Sciatic nerve (tissue), 2 donors: ENCODE results near the gene TLE7. TPM values are rescaled to one million over a fixed set of nuclear protein-coding genes. Genes with fewer than 3 reads are reported as not detected.

Experiments
- ATAC-seq: fragments of 200-7000 bp; cut with Tn5 transposase; one replicate; pipeline ENCODE4 v1.9.1; 2020; ENCODE audit warnings: mild to moderate bottlenecking, moderate library complexity
- DNase-seq: peaks from one replicate; pipeline ENCODE4 v3.0.0-alpha.2; 2020; ENCODE audit warnings: low spot score
- intact Hi-C: fragments of 100-400 bp; cut with DNase I; formaldehyde crosslinking; loops from one replicate; pipeline ENCODE4 v1.14.2; 2022
- total RNA-seq: library from RNA; stranded (reverse); fragmentation: NEBNext Ultra II Directional; extraction: Animal tissue kit (Norgen Biotek cat#: 25700); gene quantifications from one replicate; pipeline ENCODE4 v1.2.1, GENCODE V29; 2021
- donor health status: DM: no; HTN: no; CAD: no.
- donor health status: DM: no; HTN: no; CAD: no.

TLE7 gene
- total RNA-seq, 1 donor from 2014 or later: not detected

DNA sequence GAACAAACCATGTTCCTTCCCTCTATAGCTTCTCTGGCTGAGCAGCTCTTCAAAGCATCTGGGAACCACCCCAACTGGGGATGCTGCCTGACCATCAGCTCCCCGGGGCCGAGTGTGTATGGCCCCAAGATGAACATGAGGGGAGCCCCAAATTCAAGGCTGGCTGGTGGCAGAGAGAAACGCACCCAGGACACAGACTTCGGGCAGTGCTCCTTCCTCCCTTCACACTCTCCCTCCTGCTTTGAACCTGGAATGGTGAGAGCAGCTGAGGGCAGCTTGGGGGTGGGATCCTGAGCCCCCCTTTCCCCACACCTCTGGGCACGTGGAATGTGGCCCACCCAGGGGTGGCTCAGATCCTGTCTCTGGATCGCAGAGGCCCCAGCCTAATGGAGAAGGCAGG, 17.2 kb downstream of the TLE7 start:
- DNase-seq (no peak), ATAC-seq (no peak)
- intact Hi-C loops: no loop called here

DNA sequence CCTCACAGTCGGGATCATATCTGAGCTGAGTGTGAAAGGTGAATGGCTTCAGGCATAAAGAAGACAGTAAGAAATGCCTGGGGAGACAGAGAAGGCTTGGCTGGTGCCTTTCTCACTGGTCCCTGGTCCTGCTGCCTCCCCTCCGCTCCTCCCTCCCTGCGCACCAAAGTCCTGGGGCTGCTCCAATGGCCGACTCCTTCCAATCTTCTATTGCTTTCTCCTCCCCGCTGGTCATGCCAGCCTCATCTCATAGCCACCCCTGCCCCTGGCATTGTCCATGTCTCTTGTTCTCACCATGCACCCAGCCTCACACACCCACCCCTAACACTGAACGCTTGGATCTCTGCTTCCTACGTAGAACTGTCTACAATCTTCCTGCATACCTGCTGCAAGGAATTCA, 18.0 kb downstream of the TLE7 start:
- intact Hi-C loops: no loop called here
- DNase-seq: no peak
- ATAC-seq: no peak

DNA sequence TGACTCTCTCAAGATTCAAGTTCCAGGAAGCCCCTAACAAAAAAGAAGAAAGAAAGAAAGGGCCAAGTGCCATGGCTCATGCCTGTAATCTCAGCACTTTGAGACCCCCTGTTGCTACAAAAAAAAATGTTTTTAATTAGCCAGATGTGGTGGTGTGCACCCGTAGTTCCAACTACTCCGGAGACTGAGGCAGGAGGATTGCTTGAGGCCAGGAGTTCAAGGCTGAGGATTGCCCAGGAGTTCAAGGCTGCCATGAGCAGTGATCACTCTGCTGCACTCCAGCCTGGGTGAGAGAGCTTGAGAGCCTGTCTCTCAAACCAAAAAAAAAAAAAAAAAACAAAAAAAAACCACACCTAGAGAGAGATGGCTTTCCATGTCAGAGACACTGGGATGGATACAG, 18.8 kb downstream of the TLE7 start:
- no peak for ATAC-seq
- DNase-seq: no peak
- intact Hi-C loops: no loop called here

DNA sequence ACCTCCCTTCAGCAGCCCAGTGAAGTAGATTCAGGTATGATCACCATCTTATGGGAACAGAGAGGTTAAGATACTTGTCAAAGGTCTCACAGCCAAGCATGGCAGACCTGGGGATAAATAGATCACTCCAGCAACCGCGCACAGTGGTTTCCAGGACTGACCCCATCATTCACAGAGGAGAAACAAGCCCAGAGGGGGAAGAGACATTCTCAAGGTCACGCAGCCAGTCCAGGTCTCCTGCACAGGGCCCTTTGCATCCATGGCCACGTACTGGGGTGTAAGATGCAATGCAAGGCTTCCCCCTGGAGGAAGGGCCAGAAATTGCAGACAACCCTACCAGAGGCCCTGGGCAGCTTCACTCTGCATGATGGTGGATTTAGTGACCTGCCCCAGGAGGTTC, 19.9 kb downstream of the TLE7 start:
- DNase-seq (no peak), ATAC-seq (no peak)
- intact Hi-C loops: no loop called here

DNA sequence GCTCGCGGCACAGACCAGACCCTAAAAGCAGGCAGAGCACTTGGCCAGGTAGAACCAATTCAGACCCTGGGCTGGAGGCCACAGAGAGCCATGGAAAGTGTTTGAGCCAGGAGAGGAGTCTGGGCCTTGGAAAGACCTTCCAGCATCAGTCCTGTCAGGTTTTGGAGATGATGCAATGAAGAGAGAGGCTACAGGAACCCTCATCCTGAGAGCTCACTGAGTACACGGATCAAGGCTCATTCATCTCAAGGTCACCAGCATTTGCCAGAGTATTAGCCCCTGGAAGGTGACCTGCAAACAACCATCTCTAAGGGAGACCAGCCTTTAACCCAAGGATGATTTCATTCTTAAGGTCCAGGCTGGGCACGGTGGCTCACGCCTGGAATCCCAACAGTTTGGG, 27.8 kb downstream of the TLE7 start:
- no peak for ATAC-seq
- intact Hi-C loops: no loop called here
- DNase-seq: no peak

DNA sequence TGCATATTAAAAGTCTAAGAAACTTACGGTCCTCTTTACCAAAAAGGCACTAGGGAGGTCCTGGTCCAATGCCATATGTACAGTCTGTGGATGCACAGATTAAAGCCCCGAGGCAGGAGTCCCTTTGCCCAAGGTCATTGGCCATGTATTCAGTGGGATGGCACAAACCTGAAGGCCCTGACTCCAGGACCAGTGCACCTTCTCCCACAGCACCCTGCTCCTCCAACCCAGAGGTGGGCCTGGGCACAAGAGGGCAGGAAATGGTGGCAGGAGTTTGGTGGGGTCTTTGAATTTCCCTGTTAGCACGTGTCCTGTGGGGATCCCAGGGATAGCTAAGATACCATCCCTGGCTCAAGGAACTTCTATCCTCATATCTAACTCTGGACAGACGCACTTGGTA, 28.5 kb downstream of the TLE7 start:
- ATAC-seq (no peak), DNase-seq (no peak)
- intact Hi-C loops: loop anchor here (2.0 kb wide), 1 partner anchor 79 kb away; no protein-coding TSS in a partner anchor

DNA sequence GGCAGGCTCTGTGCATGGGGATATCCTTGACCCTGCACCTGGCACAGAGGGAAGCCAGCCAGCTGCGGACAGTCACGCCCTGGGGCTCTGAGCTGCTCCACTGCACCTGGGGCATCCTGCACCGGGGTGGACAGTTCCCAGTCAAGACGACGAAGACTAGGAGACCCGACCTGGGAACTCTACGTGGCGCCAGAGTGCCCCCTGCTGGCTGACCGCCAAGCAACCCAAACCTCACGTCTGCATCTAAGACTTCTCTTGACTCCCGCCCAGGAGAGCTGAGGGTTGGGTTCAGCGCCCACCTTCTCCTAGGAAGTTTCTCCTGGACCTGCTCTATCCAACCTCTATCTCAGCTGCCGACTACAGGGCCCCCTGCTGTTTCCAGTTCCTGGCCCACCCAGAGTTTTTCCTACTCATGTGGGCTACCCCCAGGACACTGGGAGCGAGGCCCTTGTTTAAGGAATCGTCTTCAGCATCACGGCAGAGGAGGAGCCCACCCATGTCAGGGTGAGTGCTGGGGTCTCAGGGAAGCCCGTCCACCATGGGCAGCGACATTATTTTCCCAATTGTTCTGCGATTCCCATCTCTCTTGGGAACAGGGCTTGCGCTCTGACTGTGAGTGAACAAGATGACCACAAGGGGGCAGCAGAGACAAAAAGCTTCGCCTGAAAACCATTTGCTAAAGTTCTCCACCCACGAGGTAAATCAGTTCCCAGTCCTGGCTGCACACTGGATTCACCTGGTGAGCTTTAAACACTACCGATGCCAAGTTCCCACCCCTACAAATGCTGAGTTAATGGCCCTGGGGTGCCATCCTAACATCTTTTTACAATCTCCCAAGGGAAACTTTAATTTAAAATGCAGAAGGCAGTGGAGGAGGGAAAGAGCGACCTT, 29.3 kb downstream of the TLE7 start:
- intact Hi-C loops: loop anchor here (2.0 kb wide), 1 partner anchor 80 kb away; no protein-coding TSS in a partner anchor
- DNase-seq (peak; percentile 77), ATAC-seq (peak; percentile 73)

DNA sequence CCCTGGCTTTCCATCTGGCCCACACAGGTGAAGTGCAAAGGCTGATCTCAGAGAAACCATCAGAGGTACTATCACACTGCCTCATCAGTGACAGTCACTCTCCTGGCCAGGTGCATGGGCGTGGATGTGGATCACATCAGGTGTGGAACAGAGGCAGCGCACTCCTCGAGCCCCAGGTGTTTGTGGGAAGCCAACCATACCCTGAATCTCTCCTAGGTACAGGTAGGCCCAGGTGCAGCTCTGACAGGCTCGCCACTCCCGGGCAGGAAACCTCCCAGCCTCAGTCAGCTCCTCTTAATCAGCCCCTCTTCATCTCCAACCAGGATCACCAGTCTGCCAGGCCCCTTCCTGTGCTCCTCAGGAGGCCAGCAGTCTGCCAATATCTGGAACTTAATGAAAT, 31.7 kb downstream of the TLE7 start:
- intact Hi-C loops: no loop called here
- ATAC-seq: no peak
- DNase-seq: no peak

DNA sequence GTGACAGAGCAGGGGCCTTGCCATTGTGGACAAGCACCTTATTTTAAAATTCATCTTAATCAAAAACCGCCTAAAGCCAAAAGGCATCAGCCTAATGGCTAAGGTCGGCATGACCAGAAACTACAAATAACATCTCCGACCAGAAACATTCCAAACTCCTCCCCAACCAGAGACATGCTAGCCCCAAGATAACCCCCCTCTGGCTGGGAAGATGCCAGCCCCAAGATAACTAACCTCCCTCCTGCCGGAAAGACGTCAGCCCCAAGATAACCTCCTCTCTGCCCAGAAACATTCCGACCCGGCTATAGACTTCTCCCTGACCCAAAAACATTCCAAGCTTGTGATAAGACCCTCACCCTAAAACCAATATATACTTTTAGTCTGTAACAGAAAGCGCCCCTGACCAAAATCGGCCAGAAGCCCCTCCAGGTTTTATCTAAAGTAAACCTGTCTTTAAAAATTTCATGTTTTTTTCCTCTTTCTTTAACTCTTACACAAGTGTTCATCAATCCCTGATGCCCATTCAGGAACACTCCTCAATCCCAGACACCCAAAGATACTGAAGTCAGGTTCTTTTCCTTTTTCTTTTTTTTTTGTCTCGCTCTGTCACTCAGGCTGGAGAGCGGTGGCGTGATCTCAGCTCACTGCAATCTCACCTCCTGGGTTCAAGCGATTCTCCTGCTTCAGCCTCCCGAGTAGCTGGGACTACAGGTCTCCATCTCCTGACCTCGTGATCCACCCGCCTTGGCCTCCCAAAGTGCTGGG, 32.7 kb downstream of the TLE7 start:
- intact Hi-C loops: no loop called here
- ATAC-seq: no peak
- no peak for DNase-seq

DNA sequence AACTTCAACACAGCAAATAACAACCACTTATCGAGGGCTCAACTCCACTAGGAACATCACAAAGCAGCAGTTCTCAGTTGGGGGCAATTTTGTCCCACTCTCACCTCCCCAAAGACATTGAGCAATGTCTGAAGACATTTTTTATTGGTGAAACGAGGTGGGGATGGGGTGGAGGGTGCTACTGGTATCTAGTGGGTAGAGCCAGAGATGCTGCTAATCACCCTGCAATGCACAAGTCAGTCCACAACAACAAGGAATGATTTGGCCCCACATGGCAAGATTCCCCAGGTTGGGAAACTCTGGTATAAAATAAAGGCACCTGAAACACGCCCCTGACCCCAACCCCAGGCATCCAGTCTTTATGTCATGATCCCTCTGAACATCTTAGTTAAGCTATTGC, 33.3 kb downstream of the TLE7 start:
- intact Hi-C loops: no loop called here
- DNase-seq (no peak), ATAC-seq (no peak)

DNA sequence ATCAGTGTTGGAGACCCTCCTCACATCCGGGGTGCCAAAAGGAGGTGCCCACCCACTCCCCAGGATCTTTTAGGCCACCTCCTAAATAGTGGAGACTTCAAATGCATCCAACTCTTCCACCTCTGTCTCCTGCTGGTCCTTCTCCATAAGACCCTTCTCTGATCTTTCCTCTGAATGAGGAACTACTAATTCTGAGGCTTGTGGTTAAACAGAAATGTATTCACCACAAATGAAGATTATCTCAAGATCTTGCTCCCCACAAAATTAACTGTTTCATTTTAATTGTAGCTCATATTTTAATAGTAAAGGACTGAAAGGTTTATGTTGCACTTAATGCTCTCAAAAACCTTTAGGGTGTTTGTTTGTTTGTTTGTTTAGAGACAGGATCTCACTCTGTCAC, 34.1 kb downstream of the TLE7 start:
- DNase-seq: no peak

DNA sequence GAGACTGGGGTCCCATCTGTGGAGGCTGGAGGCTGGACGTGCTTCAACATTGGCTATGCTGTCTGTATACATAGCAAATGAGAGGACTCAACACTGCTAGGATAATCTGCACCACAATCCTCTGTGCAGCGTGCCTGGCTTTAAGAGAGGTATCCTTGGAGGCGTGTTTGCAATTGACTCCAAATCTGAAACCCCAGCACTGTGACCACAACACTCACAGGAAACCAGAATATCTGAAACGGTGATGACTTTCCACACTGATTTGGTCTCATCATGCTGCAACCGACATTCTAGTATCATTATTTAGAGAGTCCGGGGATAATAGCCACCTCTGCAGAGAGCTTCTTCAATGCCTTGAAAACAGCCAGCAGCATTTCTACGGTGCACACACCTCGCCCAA, 35.1 kb downstream of the TLE7 start:
- ATAC-seq (no peak), DNase-seq (no peak)
- intact Hi-C loops: no loop called here

More for the DNA sequence above, 34.1 kb downstream of the TLE7 start:
- ATAC-seq: no peak
- intact Hi-C loops: no loop called here

DNA sequence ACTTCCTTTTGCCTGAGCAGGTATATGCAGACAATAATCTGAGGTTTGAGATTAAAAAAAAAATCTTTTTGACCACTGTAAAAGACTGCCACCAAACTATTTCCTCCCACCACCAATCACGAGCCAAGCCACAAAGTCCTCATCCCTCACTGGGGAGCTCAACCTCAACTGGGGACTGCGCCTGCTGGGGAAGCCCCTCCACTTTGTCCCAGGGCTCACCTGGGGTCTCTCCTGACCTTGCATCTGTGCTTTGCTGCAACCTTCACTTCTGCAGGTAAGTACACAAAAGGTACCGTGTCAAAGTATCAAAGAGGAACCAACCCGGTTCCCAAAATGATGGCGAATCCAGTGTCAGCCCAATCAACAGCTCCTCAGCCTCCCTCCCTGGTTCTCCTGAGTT, 35.5 kb downstream of the TLE7 start:
- intact Hi-C loops: no loop called here
- no peak for ATAC-seq
- DNase-seq: no peak

DNA sequence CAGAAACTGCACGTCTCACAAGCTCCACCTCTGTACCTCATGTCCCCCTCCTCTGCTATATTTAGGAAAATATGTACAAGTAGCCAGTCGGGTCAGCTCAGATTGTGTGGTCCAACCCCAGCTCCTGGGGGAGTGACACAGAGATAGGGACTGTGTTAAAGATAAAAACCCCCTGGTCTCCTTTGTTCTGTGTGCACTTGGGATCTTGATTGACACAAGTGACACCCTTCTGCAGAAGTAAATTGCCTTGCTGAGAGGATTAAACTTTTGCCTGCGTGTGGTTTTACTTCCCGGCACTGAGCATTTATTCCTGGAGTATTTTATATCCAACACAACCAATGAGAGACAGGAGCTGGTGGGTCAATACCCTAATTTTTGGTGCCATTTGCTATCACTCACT, 37.5 kb downstream of the TLE7 start:
- DNase-seq (no peak), ATAC-seq (no peak)
- intact Hi-C loops: no loop called here

DNA sequence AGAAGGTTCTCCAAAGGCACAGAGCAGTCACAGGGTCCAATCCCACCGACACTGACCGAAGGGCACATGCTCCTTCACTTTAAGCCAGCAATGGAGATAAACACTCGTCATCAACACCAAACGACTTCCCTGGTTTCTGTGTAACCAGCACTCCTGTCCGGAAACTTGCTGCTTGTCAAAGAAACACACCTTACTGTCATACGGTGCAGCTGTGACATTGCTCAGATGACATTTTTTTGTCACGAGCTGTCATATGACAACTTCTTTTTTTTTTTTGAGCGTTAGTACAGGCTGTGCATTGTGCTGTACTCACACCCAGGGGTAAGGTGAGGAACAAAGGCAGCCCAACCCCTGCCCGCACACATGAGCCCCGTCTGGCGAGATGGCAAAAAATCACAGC, 39.2 kb downstream of the TLE7 start:
- no peak for ATAC-seq
- intact Hi-C loops: no loop called here
- DNase-seq: no peak

DNA sequence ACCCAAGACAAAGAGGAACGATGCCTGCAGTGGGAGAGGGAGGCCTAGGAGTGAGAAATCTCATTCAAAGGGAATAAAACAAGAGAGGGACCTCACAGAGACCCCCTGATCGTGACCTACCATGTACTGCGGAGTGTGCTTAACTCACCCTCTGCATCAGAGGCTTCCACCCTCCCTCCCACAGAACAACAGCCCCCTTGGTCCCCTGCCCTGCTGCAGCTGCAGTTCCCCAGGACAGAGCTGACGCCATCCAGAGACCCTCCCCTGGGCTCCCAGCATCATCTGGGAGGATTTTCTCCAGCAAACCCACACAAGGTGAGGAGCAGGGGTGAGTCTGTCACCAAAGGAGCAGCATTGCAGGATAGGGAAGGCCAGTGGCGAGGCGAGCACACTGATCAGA, 39.8 kb downstream of the TLE7 start:
- DNase-seq (no peak), ATAC-seq (no peak)
- intact Hi-C loops: no loop called here

DNA sequence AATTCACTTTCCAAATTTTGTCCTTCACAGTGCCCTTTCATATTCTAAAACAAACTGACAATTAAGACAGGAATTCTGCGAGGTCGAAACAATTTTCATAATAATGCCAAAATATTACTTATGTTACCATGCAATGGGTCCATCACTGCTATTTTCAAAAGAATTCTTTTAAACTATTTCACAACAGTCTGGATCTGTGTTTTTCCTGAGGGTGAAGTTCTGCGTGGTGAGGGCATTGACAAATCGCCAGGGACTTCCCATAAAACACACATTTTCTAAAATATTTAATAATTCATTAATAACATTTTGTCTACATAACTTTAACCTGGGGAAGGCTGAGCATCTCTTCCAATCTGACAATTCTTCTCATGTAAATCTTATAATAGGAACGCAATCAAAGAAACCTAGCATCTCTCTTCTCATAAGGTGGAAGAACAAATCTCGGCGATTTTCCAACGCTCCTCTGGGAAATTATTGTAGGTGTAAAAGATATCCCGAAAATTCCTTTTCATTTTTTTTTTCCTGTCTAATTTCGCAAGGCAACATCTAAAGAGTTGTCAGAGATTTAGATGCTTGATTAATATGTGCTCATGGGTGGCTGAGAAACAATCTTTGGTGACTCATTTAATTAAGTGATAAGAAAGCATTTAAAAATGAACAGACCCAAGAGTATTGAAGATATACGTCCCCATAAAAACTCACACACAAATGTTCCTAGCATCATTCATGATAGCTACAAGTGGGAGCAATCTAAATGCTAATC, 41.9 kb downstream of the TLE7 start:
- ATAC-seq (no peak), DNase-seq (no peak)
- intact Hi-C loops: no loop called here

DNA sequence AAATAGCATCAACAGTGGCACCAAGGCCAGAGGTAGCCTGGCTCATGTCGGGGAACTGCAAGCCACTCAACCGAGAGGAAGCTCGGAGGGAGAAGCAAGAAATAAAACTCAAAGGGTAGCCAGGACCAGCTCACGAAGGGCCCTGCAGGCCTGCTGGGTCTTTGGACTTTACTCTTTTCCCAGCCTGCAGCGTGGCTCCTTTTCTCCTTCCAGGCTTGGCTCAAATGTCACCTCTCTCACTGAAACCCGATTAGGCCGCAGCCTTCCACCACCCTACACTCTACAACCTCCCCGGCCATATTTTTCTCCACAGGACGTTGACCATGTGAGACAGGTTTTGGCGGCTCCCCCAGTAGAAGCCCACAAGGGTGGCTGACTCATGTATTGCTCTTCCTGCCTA, 45.3 kb downstream of the TLE7 start:
- DNase-seq (no peak), ATAC-seq (no peak)
- intact Hi-C loops: no loop called here

DNA sequence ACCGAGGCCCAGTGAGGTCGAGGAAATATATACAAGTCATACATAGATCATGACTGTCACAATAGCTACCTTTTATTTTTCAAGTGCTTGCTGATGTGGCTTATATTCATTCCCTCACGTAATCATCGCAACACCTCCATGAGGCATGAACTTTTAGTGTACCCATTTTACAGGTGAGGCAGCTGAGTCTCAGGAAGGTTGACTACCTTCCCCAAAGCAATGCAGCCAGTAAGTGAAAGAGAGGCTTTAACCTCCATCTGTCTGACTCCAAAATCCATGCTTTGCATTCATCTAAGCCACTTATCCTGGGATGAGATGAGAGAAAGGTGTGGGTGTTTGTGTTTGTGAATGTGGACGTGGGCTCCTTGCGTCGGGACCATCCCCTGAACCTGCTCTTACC, 52.5 kb downstream of the TLE7 start:
- DNase-seq (no peak), ATAC-seq (no peak)
- intact Hi-C loops: no loop called here
